Measurements from ENCODE around the gene PIK3R1.

The PIK3R1 gene

DNA sequence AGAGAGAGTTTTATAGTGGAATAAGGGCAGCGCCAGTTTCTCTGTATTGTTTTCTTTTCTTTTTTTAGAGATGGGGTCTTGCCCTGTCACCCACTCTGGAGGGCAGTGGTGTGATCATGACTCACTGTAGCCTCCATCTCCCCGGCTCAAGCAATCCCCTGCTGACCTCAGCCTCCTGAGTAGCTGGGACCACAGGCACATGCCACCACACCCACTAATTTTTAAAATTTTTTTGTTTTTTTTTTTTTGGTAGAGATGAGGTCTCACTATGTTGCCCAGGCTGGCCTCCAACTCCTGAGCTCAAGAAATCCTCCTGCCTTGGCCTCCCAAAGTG is 119.0 kb downstream of the PIK3R1 start:
- no peak for DNase-seq

DNA sequence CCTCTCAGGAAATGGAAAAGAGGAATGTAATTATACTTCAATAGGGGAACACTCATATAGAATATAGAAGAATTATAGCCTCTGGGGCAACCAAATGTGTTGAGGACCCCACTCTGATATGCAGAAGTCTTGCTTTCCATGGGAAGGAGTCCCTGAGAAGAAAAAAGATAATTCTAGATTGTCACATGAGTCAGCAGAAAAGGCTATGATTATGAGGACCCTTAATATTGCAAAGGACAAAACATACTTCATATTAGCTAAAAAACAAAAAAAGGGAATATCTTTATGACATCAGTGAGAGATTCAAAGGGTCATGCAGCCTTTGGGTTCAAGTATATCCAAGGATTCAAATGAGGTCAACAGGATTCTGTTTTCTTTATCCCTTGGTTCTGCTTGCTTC is 119.5 kb downstream of the PIK3R1 start:
- DNase-seq: no peak

GRCh38 chr5:68336200-68336599 is 120.6 kb downstream of the PIK3R1 start:
- DNase-seq: no peak

DNA sequence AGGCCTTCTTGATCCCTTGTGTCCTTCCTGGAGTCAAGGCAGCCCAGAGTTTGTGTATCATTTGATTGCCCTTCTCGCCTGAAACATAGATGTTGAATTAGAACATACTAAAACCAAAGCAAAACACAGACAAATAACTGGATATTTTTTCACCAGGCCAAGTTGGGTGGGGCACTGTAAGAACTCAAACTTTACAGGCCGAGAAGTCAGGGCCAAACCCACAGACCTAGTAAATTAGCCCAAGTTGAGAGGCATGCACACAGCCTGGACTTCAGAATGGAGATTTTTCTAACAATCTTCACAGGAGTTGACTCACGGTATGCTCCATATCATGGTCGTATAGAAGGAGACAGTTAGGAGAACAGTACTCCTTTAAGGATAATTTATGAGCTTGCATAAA is 121.7 kb downstream of the PIK3R1 start:
- no peak for DNase-seq

GRCh38 chr5:68339921-68340321 is 124.4 kb downstream of the PIK3R1 start:
- DNase-seq: no peak

DNA sequence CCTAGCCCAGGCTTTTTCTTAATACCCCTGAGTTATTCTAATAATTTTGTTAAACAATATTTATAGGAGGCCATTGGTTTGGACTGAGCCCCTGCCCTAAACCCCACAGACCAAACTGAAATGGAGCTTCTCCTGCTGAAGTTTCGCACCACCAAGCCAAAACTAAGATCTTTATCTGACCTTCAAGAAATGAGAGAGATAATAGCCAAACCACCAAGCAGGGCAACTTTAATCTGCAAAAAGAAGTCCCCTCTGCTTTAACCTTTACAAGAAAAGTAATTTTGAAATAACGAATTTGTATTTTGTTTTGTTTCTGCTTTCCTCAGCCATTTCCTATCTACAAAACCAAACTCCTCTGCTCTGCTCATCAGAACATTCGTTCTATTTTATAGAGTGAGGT is 125.5 kb downstream of the PIK3R1 start:
- DNase-seq: no peak

- no peak for DNase-seq
Observed at GRCh38 chr5:68342693-68343092, 127.1 kb downstream of the PIK3R1 start.

DNA sequence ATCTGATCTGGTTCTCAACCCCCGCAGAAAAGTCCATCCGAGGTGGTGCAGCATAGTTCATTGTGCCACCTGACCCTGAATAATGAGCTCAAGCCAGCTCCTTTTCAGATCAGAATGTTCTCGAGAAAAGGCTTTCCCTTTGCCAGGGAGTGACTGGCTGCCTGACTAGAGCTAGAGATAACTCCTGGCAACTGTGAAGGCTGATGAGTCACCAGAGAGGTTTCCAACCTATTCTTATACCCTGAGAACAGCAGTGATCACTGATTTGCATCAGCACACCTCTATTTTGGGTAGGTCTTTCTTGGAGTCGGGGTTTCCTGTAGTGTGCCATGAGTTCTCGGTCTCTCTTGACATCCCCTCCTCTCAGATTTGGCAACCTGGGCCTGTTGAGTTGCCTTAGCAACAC is 127.9 kb downstream of the PIK3R1 start:
- DNase-seq: no peak

DNA sequence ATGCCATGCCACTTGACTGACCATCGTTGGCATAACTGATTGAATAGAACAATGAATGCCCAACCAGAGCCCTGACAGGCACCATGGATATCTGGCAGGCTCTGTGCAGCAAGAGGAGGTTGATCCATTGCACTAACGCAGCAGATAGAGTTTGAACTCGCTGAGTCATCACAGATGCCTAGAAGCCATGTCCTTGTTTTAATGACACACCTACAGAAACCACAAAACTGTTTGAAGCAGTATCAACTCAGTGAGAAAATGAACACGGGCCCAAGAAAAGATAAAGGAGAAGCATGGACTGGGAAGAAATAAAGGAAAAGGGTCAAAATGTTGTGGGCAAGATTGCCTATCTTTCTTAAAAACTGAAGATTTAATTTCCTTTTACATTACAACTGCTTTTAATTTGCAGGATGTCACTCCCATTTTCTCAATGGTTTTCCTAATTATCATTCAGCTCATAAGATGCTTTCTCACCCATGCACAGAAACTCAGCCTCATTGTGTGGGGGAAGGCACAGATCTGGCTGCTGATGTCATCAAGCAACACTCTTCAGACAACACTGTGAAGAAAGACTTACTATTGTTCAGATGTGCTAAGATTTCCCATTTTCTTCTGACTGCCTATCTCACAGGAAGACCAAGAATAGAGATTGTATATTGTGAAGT is 129.0 kb downstream of the PIK3R1 start:
- no peak for DNase-seq

DNA sequence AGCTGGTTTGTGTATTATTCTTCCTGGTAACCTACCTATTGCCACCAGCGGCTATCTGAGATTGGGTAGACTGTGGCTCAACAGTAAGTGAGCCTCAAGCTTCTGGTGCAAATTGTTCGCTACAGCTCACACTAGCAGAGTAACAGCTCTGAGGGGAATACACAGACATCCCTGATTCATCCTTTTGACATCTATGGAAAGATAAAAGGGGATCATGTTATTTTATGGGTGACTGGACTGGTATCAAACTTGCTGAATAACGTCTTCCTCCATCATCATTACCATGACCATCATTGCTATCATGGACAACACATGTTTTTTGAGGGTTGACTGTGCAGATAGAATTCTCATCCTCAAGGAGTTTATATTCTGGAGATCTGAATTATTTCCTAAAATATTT is 129.6 kb downstream of the PIK3R1 start:
- no peak for DNase-seq

DNA sequence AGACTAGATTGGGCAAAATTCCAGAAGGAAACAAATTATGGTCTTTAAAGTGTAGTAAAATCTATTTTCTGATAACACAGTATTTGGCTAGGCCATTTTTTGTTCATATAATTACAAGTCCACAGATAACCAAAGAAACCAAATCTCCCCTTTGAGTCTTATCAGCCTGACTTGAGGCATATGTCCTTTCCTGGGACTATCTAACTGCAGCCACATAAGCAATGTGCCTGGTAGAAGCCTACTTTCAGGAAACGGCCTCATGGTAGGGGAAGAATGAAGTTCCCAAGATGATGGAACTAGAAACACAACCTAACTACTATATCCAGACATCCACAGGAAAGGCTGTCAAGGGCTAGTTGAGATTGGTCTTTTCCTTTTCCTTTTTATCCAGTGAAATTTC is 130.0 kb downstream of the PIK3R1 start:
- no peak for DNase-seq

GRCh38 chr5:68347536-68347935 is 132.0 kb downstream of the PIK3R1 start:
- DNase-seq: no peak

DNA sequence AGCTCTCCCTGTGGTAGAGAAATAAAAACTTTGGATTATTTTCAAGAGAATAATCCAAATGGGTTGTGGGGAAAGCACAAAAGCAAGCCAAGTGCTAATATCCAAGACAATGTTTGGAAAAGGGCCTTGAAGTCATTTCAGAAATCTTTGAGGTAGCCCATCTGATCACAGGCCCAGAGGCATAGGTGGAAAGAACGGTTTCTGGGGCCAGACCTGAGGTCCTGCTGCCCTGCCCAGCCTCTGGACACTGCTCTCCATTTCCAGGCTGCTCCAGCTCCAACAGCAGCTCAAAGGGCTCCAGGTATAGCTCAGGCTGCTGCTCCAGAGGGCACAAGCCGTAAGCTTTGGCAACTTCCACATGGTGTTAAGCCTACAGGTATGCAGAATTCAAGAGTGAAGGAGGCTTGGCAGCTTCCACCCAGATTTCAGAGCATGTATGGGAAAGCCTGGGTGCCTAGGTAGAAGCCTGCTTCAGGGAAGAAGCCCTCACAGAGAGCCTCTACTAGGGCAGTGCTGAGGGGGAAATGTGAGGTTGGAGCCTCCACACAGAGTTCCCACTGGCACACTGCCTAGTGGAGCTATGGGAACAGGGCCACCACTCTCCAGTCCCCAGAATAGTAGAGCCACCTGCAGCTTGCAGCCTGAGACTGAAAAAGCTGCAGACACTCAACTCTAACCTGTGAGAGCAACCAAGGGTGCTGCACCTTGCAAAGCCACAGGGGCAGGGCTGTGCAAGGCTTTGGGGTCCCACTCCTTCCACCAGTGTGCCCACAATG is 133.1 kb downstream of the PIK3R1 start:
- no peak for DNase-seq

GRCh38 chr5:68350176-68350575 is 134.6 kb downstream of the PIK3R1 start:
- no peak for DNase-seq

Measured in T1000 (cell line).